H1 (cell line): Measurements from ENCODE around the gene SLAIN2. TPM values are rescaled to one million over a fixed set of nuclear protein-coding genes. Genes with fewer than 3 reads are reported as not detected.

Source experiments
- ATF2 ChIP-seq: IDR thresholded peaks from 2 replicates; pipeline ENCODE4 v1.6.1; 2012; ENCODE audit warnings: low read length, inconsistent platforms
- CHD2 ChIP-seq: IDR thresholded peaks from 2 replicates; pipeline ENCODE4 v1.6.1; 2012; ENCODE audit warnings: low read length, improper control_type of control experiment
- GTF2F1 ChIP-seq: IDR thresholded peaks from 2 replicates; pipeline ENCODE4 v1.6.1; 2012; ENCODE audit warnings: low read depth, low read length, improper control_type of control experiment, borderline replicate concordance
- HDAC2 ChIP-seq, 2 experiments: fragments of 300-600 bp in 1 of 2; sonication (generic) in 1 of 2; IDR thresholded peaks; 2 replicates each; pipeline ENCODE4 v1.6.1; 2011 to 2012; ENCODE audit warnings: low read depth in 2 of 2, low read length in 2 of 2, mild to moderate bottlenecking in 2 of 2, moderate library complexity in 2 of 2, borderline replicate concordance in 1 of 2, inconsistent platforms in 1 of 2
- KDM1A ChIP-seq: fragments of 200-600, 300-600 bp; sonication (generic); IDR thresholded peaks from 2 replicates; pipeline ENCODE4 v1.7.1; 2016; ENCODE audit warnings: mild to moderate bottlenecking, low read length, borderline replicate concordance
- NANOG ChIP-seq: IDR thresholded peaks from 2 replicates; pipeline ENCODE4 v1.6.1; 2011; ENCODE audit warnings: low read length, low read depth, mild to moderate bottlenecking, inconsistent platforms; ENCODE audit not compliant: insufficient read depth, poor library complexity, severe bottlenecking
- POLR2AphosphoS5 ChIP-seq: IDR thresholded peaks from 2 replicates; pipeline ENCODE4 v1.6.1; 2011; ENCODE audit warnings: low read depth, low read length
- RXRA ChIP-seq: IDR thresholded peaks from 2 replicates; pipeline ENCODE4 v1.6.1; 2011; ENCODE audit warnings: low read depth, mild to moderate bottlenecking, low read length, moderate library complexity; ENCODE audit not compliant: insufficient read depth
- SAP30 ChIP-seq: fragments of 300-600 bp; sonication (generic); IDR thresholded peaks from 2 replicates; pipeline ENCODE4 v1.7.1; 2012; ENCODE audit warnings: low read length, moderate library complexity, mild to moderate bottlenecking, inconsistent platforms; ENCODE audit not compliant: insufficient read depth, insufficient replicate concordance
- SIN3A ChIP-seq, 2 experiments: IDR thresholded peaks in 1 of 2; conservative IDR thresholded peaks in 1 of 2; 2 replicates each; pipeline ENCODE4 v1.6.1; 2011 to 2012; ENCODE audit warnings: low read length in 2 of 2, improper control_type of control experiment in 1 of 2, low read depth in 1 of 2, mild to moderate bottlenecking in 1 of 2
- SP2 ChIP-seq: IDR thresholded peaks from 2 replicates; pipeline ENCODE4 v1.6.1; 2012; ENCODE audit warnings: mild to moderate bottlenecking, low read length, inconsistent platforms
- TCF12 ChIP-seq: IDR thresholded peaks from 2 replicates; pipeline ENCODE4 v1.6.1; 2011; ENCODE audit warnings: low read depth, mild to moderate bottlenecking, low read length
- polyA plus RNA-seq, 7 experiments: library from polyadenylated mRNA; depleted of rRNA in 3 of 7; stranded (reverse) in 5 of 7; unstranded in 2 of 7; fragments of >200 nt in 5 of 7; fragments of 200-250 nt in 2 of 7; gene quantifications; 1 replicate in 5 of 7; 2 replicates in 1 of 7; 4 replicates in 1 of 7; pipeline versions ENCODE4 v1.2.1 to v1.2.3, GENCODE V29; 2011 to 2013; ENCODE audit warnings: missing spikeins in 2 of 7, mixed read lengths in 2 of 7
- total RNA-seq: library from RNA; stranded (reverse); fragmentation: NEBNext Ultra II Directional; extraction: Animal tissue kit (Norgen Biotek cat#: 25700); gene quantifications from 2 replicates; pipeline ENCODE4 v1.2.1, GENCODE V29; 2021

Gene SLAIN2
- total and polyA plus RNA-seq, 2 of the 8 experiments (the other 6 are each of a cell fraction or from before 2014, with no cell fraction given), result 8.2 to 40.0 TPM

GRCh38 chr4:48315728-48316630 is 25.4 kb upstream of the SLAIN2 start (continued):
- TF ChIP-seq SIN3A (conservative IDR thresholded peaks at IDR 0.05 in 1 of 2, IDR thresholded peaks at IDR 0.05 in 1 of 2; ENCODE audit: low read depth in 1 of 2, low read length in 2 of 2) (0 out of 4 replicates have a peak, but pooled peaks of 1 of the 2 experiments have one; percentile 39), GTF2F1 (no peak), CHD2 (no peak), KDM1A (no peak), SP2 (no peak), RXRA (no peak), HDAC2 (IDR thresholded peaks at IDR 0.05; ENCODE audit: borderline replicate concordance in 1 of 2, low read depth in 2 of 2, low read length in 2 of 2) (no peak; a peak in 1 of 4 replicates), SAP30 (no peak), POLR2AphosphoS5 (no peak), NANOG (no peak), TCF12 (no peak), ATF2 (no peak)
